ENCODE data around the gene CDHR2. TPM values are rescaled to one million over a fixed set of nuclear protein-coding genes. Genes with fewer than 3 reads are reported as not detected.

CDHR2 gene
- total RNA-seq, 4 donors from 2014 or later, result 0.10 to 0.23 TPM; not detected in 2

- no peak for DNase-seq (ENCODE audit: low spot score in 2 of 2)
- Histone ChIP-seq H3K27ac (no peak overlapping the region), H3K4me1 (peaks cover 22% of the 10 kb centered on the region), H3K36me3 (no peaks in the 10 kb centered on the region), H3K9me3 (no peaks in the 10 kb centered on the region), H3K4me3 (no peak overlapping the region), H3K27me3 (peaks cover 89% of the 10 kb centered on the region)
- TF ChIP-seq POLR2AphosphoS5 (IDR thresholded peaks at IDR 0.05), result no peak
- no peak for TF ChIP-seq EP300 (IDR thresholded peaks at IDR 0.05)
- no peak for TF ChIP-seq CTCF (IDR thresholded peaks at IDR 0.05)
- no peak for TF ChIP-seq POLR2A (IDR thresholded peaks at IDR 0.05)
- WGBS, result 27% methylated on average over 21 of the region's 25 CpGs
Observed at GRCh38 chr5:176625966-176626875, 77.1 kb downstream of the CDHR2 start.

DNA sequence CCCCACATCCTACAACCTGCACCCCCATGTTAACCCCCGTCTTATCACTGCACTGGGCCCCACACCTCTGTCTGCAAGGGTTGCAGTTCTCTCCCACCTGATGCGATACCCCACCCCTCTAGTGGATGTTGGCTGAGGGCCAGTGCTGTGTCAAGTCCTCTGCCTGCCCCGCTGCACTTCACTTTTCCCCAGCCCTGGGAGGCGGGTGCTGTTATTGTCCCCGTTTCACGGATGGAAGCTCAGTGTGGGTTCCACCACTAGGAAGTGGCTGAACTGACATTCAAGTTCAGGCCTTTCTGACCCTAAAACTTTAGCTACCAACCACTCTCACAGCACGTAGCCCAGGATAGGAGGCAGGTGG, 77.7 kb downstream of the CDHR2 start:
- Histone ChIP-seq H3K4me1 (peaks cover 22% of the 10 kb centered on the region), H3K9me3 (no peaks in the 10 kb centered on the region), H3K36me3 (no peaks in the 10 kb centered on the region), H3K27ac (no peak overlapping the region), H3K27me3 (peaks cover 89% of the 10 kb centered on the region), H3K4me3 (no peak overlapping the region)
- TF ChIP-seq POLR2AphosphoS5 (IDR thresholded peaks at IDR 0.05), result no peak
- TF ChIP-seq EP300 (IDR thresholded peaks at IDR 0.05), result no peak
- TF ChIP-seq POLR2A (IDR thresholded peaks at IDR 0.05), result no peak
- TF ChIP-seq CTCF (IDR thresholded peaks at IDR 0.05), result no peak
- no peak for DNase-seq (ENCODE audit: low spot score in 2 of 2)
- 30% methylated on average over 7 of the region's 7 CpGs for WGBS

GRCh38 chr5:176627582-176627981, 78.4 kb downstream of the CDHR2 start:
- Histone ChIP-seq H3K27me3 (peaks cover 91% of the 10 kb centered on the region), H3K4me3 (no peak overlapping the region), H3K36me3 (no peaks in the 10 kb centered on the region), H3K27ac (no peak overlapping the region), H3K9me3 (no peaks in the 10 kb centered on the region), H3K4me1 (peaks cover 22% of the 10 kb centered on the region)
- no peak for DNase-seq (ENCODE audit: low spot score in 2 of 2)
- TF ChIP-seq POLR2AphosphoS5 (IDR thresholded peaks at IDR 0.05), result no peak
- TF ChIP-seq CTCF (IDR thresholded peaks at IDR 0.05), result no peak
- TF ChIP-seq EP300 (IDR thresholded peaks at IDR 0.05), result no peak
- TF ChIP-seq POLR2A (IDR thresholded peaks at IDR 0.05), result no peak
- WGBS, result 61% methylated on average over 5 of the region's 5 CpGs

GRCh38 chr5:176628406-176629228, 79.5 kb downstream of the CDHR2 start:
- 60% methylated on average over 13 of the region's 13 CpGs for WGBS
- Histone ChIP-seq H3K27ac (no peak overlapping the region), H3K36me3 (no peaks in the 10 kb centered on the region), H3K4me3 (no peak overlapping the region), H3K4me1 (peaks cover 22% of the 10 kb centered on the region), H3K9me3 (no peaks in the 10 kb centered on the region), H3K27me3 (peaks cover 89% of the 10 kb centered on the region)
- DNase-seq (ENCODE audit: low spot score in 2 of 2), result no peak
- TF ChIP-seq POLR2A (IDR thresholded peaks at IDR 0.05), result no peak
- no peak for TF ChIP-seq POLR2AphosphoS5 (IDR thresholded peaks at IDR 0.05)
- no peak for TF ChIP-seq CTCF (IDR thresholded peaks at IDR 0.05)
- TF ChIP-seq EP300 (IDR thresholded peaks at IDR 0.05), result no peak

Data from suprapubic skin (tissue), 4 donors.